Endothelial cell of hepatic sinusoid (primary cell): ENCODE measurements around the gene CLEC11A.

ENCODE experiments used
- in situ Hi-C: cut with HindIII; loops from 2 replicates; pipeline ENCODE4 v1.10.0; 2017; ENCODE audit warnings: low sequenced_read_pairs

CLEC11A gene, protein sequence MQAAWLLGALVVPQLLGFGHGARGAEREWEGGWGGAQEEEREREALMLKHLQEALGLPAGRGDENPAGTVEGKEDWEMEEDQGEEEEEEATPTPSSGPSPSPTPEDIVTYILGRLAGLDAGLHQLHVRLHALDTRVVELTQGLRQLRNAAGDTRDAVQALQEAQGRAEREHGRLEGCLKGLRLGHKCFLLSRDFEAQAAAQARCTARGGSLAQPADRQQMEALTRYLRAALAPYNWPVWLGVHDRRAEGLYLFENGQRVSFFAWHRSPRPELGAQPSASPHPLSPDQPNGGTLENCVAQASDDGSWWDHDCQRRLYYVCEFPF

DNA sequence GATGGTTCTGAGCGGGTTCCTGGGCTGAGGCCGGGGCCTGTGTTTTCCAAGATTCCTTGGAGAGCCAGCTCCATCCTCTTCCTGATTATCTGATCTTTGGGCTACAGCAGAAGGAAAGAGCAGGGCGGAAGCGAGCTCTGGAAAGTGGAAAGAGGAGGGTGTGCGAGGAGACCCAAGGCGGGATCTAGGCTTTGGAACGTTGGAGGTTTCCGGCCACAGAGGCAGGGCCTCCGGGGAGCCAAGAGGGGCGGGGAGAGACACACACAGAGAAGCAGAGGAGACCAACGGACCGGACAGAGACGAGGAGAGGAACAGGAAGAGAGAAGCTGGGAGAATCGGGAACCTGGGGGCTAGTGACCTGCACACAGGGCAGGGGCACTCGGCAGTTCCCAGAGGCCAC is at the start of gene CLEC11A:
Gene CLEC11A (plus strand): TSS at position 296 of the 400 bp plus-strand sequence. CDS start 162 bp downstream, outside the sequence.
- in situ Hi-C loops, result no loop called here

DNA sequence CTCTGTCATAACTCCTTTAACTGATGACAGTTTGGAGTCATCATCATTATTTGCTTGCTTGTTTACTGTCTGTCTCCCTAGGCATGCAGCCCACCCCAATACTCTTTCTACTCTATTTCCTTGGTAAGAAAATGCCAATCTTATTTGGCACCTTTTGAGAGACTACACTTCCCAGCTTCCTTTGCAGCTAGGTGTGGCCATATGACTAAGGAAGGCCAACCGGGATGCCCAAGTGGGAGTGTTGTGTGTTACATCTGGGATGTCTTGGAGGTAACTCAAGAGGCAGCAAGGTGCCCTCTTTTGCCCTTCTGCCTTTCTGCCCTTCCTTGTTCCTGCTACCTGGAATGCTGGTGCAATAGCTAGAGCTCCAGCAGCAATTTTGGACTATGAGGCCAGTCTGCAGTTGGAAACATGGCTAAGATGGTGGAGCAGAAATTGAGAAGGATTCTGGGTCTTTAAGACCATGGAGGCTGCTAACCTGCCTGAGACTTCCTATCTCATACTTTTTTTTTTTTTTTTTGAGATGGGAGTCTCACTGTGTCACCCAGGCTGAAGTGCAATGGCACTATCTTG is 46.5 kb upstream of the CLEC11A start:
- in situ Hi-C loops, result no loop called here

- in situ Hi-C loops, result no loop called here
Measured at GRCh38 chr19:50677636-50678035, 45.5 kb upstream of the CLEC11A start.

GRCh38 chr19:50678323-50678722 is 44.8 kb upstream of the CLEC11A start:
- in situ Hi-C loops, result no loop called here

- in situ Hi-C loops, result no loop called here
Measured at GRCh38 chr19:50679177-50680125, 43.7 kb upstream of the CLEC11A start.

DNA sequence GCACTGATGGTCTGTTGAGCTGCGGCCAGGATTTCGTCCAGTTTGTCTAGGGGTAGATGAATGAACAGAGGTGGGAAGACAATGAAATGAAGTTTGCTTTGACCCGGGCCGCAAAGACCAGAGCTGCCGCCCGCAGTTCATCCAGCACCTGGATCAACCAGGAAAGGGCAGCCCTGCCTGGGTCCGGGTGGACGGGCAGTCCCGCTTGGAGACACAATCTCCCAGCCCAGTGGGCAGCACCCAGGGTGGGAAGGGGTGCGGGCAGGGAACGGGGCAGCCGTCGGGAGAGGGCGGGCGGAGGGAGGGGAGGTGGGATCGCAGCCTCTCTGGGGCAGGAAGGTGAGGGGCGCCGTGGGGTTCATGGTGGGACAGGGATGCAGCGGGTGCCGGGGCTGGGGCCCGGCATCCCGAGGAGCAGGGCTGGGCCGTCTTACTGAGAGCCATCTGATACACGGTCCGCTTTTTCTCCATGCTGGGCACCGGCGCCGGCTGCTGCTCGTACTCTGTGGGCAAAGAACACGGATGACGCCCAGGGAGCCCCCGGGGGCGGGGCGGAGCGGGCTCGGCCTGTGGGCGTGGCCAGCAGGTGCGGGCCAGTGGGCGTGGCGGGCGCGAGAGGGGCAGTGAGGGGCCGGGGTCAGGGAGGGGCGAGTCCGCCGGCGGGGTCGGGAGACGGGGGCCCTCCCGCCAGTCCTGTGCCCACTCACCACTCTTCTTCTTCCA is 36.7 kb upstream of the CLEC11A start:
- in situ Hi-C loops, result no loop called here

DNA sequence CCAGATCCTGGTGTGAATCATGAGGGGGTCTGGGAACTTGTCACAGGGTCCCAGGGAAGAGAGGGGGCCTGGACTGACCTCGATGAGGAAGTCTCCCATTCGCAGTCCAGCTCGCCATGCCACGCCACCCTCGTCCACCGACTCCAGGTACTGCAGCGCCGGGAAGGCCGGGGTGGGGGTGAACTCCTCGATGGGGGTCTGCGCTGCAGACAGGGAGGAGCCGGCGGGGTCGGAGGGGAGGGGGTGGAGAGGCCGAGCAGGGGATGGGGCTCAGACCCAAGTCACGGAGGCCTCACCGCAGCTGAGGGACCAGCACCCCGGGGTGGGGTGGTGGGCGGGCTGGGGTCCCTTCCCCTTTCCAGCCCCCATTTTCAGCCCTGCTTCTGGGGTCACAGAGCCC is 34.4 kb upstream of the CLEC11A start:
- in situ Hi-C loops, result no loop called here

GRCh38 chr19:50690439-50690838 is 32.7 kb upstream of the CLEC11A start:
- in situ Hi-C loops, result no loop called here

- in situ Hi-C loops, result no loop called here
Measured at GRCh38 chr19:50693064-50693975, 29.8 kb upstream of the CLEC11A start.

DNA sequence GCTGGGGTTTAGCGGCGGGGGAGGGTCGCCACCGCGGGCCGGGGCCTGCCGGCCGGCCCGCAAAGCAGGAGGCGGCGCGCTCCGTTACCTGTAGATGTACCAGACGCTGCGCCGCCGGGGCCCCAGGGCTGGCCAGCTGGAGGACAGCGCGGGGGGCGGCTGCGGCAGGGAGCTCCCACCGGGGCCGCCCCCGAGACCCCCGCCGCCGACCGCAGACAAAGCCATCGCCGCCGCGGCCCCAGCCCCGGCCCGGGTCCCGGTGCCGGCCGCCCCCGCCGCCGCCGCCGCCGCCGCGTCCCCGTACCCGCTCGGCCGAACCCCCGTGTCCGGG is 28.4 kb upstream of the CLEC11A start:
- in situ Hi-C loops, result loop anchor here (5.0 kb wide), 1 partner anchor 73 kb away; no protein-coding TSS in a partner anchor

- in situ Hi-C loops, result loop anchor here (5.0 kb wide), 1 partner anchor 72 kb away; no protein-coding TSS in a partner anchor
Measured at GRCh38 chr19:50695251-50696093, 27.7 kb upstream of the CLEC11A start.

GRCh38 chr19:50696094-50696483 is 27.1 kb upstream of the CLEC11A start:
- in situ Hi-C loops, result loop anchor here (5.0 kb wide), 1 partner anchor 71 kb away; no protein-coding TSS in a partner anchor

GRCh38 chr19:50697414-50698124 is 25.6 kb upstream of the CLEC11A start:
- in situ Hi-C loops, result loop anchor here (5.0 kb wide), 1 partner anchor 70 kb away; no protein-coding TSS in a partner anchor

DNA sequence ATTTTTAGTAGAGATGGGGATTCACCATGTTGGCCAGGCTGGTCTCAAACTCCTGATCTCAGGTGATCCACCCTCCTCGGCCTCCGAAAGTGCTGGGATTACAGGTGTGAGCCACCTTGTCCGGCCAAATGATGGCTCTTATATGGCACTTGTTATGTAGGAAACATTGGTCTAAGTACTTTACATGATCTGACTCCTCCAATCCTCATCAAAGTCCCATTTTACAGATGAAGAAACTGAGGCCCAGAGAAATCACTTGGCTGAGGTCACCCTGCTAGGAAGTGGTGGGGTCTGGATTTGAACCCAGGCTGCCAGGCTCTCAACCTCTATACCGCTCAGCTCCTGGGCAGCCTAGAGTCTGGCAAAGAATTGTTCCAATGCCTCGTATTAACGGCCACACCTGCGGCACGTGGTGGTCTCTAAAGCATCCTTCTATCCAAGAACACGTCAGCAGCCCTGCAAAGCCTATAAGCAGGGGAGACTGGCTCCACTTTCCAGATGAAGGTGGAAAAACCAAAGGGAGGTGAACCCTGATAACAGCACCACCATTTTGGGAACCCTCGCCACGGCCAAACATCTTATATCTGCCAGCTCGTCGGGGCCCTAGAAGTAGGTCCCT is 21.7 kb upstream of the CLEC11A start:
- in situ Hi-C loops, result no loop called here

DNA sequence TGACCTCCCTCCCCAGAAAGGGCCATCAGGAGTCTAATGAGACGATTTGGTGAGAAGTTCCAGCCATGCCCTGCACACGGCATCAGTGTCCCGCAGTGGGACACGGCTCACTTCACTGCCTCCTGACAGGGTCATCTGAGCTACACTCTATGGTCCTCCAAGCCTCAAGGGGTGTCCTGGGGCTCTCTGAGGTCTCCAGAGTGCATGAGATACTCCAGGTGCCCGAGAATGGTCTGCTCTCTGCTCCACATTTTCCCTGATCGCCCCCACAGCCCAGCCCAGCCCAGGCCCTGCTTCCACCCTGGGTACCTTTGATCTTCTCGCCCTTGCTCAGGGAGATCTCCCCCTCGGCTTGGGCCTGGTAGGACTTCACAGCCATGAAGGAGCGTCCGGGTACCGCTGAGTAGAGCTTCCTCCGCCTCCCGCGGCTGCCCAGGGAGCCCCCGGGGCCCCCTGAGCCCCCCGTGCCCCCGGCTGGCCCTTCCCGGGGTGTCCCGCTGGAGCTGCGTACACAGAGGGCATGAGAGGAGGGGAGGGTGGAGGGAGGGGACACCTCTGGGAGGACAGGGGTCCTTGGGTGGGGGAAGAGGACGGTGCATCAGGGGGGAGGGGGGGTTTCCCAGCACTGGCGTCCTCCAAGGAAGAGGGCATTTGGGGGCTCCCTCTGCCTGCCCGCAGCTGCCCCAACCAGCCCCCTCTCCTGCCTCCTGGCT is 20.9 kb upstream of the CLEC11A start:
- in situ Hi-C loops, result no loop called here

DNA sequence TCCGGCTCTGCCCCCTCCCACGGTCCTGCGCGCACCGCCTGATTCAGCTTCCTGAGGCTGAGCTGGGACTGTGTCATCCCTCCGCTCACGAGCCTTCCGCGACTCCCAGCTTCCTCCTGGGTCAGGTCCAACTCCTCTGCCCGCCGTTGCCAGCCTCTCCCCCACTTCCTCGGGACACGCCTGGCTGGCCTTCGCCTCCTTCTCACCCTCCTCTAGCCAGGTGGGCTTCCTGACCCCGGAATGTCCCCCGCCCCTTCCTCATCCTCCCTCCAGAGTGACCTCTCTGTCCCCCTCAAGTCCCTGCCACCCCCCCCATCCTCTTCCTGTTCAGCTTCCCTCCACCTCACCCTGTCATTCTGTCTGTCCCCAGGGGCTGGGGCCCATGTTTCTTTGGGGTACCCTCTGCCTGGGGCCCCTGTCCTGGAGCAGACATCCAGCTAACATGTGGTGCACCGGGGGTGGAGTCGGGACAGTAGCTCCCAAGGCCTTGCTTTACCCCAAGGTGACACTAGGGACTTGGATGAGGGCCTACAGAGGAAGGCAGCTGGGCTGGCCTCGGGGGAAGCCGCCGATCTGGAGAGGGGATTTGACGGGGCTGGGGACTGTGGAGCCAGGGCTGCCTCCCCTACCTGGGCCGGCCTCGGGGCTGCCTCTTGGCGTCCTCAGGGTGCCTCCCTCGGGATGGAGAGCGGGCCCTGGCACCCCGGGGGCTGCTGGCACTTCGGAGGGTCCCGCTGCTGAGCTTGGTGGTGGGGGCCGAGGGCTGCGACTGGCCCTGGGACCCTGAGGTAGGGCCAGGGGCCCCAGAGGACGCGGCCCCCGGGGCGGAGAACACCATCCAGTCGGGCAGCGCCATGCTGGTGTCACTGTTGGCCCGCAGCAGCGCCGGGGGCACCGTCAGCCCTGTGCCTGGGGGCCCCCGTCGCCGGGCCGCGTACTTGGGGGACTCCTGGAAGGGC is 20.0 kb upstream of the CLEC11A start:
- in situ Hi-C loops, result no loop called here
